GM18498 (cell line): ENCODE results near the gene ALG12.
"Not testable (repeated sequence)": the region's sequence is repeated elsewhere in the genome, so short reads cannot be mapped to it uniquely, and the experiment has no call there.

Source experiments
- ATAC-seq: cut with Tn5 transposase; IDR thresholded peaks from one replicate; pipeline ENCODE4 v1.9.1; 2021; ENCODE audit warnings: mild to moderate bottlenecking, moderate library complexity; ENCODE audit not compliant: unreplicated experiment

ALG12 gene

DNA sequence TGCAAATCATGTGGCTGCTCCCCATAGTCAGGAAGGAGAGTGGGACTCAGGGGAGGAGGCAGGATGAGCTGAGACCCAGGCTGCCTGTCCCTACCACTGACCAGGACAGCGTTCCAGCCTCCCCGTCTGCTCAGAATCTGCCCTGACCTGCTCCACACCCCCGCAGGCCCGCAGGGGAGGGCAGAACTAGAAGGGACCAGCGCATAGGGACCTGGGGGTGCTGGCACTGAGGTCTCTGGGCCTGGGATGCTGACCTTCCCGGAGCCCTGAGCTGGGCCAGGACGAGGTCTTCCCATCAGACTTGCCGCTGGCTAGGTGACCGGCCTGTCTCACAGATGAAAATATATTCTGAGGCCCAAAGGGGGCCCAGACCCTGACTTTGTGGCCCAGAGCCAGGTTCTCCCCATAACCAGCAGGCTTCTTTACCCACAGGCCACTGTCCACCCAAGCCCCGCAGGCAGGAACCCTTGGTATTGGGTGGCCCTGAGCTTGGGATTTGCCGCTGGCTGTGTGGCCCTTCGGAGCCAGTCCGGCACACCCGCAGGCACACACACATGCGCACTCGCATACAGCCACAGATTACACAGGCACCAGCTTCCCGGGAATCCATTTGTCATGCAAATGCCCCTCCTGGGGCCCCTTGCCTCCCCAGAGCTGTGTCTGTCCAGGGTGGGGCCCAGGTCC lies 28.5 kb upstream of the ALG12 start:
- no peak for ATAC-seq

DNA sequence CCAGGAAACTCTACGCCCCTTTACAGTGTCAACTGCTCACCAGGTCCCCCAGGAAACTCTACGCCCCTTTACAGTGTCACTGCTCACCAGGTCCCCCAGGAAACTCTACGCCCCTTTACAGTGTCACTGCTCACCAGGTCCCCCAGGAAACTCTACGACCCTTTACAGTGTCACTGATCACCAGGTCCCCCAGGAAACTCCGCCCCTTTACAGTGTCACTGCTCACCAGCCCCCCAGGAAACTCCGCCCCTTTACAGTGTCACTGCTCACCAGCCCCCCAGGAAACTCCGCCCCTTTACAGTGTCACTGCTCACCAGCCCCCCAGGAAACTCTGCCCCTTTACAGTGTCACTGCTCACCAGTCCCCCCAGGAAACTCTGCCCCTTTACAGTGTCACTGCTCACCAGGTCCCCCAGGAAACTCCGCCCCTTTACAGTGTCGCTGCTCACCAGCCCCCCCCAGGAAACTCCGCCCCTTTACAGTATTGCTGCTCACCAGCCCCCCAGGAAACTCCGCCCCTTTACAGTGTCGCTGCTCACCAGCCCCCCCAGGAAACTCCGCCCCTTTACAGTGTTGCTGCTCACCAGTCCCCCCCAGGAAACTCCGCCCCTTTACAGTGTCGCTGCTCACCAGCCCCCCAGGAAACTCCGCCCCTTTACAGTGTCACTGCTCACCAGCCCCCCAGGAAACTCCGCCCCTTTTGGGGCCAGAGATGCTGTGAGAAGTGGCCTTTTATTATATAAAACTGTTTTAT lies 27.0 kb upstream of the ALG12 start:
- not testable (repeated sequence) for ATAC-seq

DNA sequence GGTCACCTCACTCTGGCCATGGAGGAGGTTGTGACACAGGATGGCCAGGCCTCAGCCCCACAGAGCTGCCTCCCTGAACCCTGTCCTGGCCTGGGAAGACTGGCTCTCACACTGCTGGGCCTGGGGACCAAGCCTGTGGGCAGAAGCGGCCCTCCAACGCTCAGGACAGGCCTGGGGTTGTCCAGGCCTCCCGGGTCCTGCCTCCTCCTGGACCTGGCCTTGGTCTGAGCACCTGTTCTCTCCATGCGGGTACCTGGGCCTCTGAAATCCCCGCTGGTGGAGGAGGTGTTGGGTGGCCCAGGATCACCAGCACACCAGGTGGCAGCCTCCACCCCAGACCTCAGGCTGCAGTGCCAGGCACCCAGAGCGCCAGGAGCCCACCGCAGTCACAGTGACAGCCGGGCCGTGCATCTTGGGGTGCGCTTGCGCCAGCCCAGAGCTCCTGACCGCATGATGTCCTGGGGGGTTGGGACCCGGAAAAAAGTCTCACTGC lies 26.2 kb upstream of the ALG12 start:
- ATAC-seq, result no peak

GRCh38 chr22:49943771-49944398 lies 25.6 kb upstream of the ALG12 start:
- ATAC-seq, result no peak

GRCh38 chr22:49943405-49943765 lies 25.1 kb upstream of the ALG12 start:
- no peak for ATAC-seq

- ATAC-seq, result no peak
Measured at GRCh38 chr22:49942565-49943404, 24.5 kb upstream of the ALG12 start.

DNA sequence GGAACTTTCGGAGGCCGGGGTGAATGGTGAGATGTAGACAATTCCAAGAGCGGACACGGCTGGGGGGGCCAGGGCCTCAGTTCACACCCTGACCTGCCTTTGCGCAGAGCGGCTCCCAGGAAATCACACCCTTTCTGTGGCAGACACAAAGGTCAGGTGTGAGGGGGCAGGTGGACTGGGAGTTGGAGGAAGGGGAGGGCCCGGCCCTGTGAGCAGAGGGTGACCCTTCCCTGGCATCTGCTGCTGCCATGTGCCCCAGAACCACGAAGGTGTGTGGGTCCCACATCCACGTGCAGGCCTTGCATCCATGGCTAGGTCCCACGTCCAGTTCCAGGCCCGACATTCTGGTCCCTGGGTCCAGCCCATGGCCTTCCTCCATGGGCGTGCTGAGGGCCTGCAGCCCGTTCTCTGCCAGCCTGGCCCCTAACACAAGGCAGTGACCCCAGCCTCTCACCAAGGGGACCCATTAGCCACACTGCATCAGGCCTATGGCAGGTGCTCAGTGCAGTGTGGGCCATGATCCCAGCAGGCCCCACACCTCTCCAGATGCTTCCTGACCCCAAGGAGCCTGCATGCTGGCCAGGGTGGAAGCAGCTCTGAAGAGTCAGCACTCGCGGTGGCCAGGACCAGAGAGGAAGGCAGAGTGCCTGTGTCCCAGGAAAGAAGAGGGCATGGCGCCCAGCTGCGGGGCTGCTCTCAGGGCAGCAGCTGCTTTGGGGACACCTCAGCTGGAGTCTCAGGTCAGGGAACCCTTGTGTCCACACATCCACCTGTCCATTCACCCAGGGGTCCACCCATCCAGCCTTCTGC lies 23.5 kb upstream of the ALG12 start:
- ATAC-seq, result no peak

DNA sequence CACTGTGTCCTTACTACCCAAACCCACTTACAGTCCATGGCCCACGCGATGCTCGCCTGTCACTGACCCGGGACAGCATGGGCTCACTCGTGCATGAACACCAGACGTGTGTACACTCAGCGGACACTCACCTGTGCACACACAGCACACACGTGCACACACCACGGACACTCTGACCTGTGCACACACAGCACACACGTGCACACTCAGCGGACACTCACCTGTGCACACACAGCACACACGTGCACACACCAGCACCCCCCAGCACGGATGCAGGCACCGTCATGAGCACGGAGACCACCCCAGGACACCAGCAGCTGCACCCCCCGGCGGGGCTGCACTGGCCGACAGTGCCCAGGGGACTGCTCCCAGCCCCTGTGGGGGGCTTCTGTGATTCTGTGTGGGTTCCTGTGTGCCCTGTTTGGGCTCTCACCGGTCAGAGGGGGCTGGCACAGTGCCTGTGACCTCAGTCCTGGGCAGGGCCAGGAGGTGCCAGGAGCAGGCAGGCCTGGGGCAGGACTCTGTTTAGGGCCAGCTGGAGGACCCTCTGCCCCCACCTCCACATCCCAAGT lies 20.4 kb upstream of the ALG12 start:
- ATAC-seq, result no peak

- ATAC-seq, result no peak
Measured at GRCh38 chr22:49937758-49938564, 19.7 kb upstream of the ALG12 start.

GRCh38 chr22:49936973-49937757 lies 18.9 kb upstream of the ALG12 start:
- no peak for ATAC-seq

DNA sequence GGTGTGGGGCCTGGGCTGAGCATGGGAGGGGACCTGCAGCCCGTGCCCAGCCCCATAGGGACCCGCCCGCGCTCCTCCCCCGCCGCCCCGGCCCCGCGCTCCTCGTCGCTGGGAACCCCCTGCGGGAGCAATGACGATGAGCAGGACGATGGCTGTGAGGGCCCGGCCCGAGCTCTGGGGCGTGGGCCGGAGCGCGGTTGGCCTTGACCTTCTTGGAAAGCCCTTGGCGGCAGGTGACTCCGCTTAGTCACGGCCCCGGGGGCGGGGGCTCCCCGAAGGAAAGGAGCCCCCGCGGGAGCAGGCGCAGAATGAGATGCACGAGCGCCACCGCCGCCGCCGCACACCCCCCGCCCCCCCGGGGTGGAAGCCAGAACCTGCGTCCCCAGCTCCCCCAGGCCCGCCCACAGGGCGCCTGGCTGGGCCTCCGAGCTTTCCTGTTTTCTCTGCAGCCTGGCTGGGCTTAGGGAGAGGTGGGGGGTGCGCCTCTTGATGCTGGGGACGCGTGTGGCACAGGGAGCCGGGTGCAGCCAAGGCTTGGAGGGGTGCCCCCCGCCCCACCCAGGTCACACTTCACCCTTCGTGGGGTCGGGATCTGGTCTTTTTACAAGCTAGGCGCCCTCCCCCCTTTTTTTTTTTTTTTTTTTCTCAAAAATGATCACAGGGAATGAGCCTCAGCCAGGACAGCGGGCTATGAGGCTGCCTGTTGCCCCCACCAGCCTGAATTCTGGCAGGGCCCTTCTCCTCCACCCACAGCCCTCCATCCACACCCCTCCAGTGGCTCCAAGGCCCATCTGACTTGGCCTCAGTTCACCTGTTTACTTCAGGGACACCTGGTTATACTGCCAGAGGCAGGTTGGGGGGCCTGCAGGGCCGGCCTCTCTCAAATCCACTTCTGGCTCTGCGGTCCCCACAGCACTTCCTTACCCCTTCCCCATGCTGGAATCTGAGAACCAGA lies 18.1 kb upstream of the ALG12 start:
- ATAC-seq, result peak; percentile 74

GRCh38 chr22:49935561-49935960 lies 17.3 kb upstream of the ALG12 start:
- ATAC-seq, result no peak

DNA sequence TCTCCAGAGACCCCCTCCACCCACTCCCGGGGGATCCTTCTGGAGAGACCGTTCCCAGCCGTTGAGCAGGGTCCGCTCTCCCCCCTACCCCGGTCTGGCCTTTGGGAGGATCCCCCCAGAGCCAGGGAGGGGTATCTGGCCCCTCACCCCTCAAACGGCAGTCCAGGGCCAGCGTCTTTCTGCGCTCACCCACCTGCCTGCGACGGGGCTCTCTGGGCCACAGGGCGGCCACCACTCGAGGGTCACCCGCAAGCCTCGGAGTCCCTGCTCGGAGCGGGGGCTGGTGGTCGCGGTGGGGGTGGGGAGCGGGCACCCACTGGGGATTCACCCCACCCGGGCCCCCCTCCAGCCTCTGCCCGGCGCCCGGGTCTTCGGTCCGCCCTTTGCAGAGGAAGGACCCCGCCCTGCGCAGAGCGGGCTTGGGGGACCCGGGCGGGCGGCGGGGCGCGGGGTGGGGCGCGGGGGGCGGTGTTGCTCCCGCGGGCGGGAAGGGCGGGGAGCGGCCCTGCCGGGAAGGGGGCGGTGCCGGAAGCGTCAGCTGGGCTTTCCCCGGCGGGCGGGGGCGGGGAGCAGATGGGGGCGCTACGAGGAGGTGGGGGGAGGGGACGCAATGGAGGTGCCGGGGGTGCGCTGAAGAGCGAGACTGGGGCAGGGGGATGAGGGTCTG lies 16.8 kb upstream of the ALG12 start:
- ATAC-seq, result no peak

- ATAC-seq, result no peak
Measured at GRCh38 chr22:49934160-49934890, 16.1 kb upstream of the ALG12 start.

DNA sequence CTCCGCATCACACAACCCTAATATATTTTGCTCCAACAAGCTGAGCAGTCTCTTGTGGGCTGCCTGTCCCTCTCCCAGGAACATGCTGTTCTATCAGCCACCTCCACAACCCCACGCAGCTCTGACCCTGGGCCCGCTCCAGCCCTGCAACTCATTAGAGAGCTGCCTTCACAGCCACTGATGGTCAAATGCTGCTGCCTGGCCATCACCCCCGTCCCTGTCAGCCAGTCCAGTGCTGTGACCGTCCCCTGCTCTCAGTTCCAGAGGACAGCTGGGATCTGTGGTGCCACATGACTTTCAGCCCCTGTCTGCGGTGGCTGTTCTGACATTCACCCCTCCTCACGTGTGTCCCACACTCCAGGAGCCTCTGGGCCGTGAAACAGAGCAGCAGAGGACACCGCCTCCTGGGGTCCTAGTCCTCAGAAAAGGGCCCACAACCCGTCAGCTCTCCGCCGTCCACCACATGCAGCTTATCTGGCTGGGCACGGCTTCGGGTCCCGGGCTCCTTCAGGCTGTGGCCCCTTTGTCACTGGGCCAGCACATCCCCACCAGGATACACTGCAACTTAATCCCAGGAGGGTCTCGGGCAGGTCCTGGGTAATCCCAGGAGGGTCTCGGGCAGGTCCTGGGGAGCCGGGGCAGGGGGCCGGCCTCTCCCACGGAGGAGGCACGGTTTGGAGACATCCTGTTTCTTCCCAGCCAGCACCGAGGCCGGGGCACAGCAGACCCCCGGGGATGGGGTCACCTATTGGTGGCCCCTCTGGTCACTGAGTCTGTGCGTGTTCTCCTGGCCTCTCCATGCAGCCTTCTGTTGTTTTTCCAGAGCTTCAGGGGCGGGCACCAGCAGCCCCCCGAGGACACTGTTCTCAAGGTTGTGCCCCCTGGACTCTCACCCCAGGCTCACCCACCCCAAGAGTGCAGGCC lies 15.3 kb upstream of the ALG12 start:
- ATAC-seq, result no peak
